GM19468 (cell line): ENCODE results near the gene IQCC.

Experiments used
- ATAC-seq: cut with Tn5 transposase; IDR thresholded peaks from one replicate; pipeline ENCODE4 v1.9.1; 2021; ENCODE audit warnings: mild to moderate bottlenecking, moderate library complexity, moderate number of reproducible peaks; ENCODE audit not compliant: unreplicated experiment; ENCODE audit errors: extremely low read depth

The IQCC gene

GRCh38 chr1:32221581-32221979 is 16.1 kb downstream of the IQCC start:
- no peak for ATAC-seq

DNA sequence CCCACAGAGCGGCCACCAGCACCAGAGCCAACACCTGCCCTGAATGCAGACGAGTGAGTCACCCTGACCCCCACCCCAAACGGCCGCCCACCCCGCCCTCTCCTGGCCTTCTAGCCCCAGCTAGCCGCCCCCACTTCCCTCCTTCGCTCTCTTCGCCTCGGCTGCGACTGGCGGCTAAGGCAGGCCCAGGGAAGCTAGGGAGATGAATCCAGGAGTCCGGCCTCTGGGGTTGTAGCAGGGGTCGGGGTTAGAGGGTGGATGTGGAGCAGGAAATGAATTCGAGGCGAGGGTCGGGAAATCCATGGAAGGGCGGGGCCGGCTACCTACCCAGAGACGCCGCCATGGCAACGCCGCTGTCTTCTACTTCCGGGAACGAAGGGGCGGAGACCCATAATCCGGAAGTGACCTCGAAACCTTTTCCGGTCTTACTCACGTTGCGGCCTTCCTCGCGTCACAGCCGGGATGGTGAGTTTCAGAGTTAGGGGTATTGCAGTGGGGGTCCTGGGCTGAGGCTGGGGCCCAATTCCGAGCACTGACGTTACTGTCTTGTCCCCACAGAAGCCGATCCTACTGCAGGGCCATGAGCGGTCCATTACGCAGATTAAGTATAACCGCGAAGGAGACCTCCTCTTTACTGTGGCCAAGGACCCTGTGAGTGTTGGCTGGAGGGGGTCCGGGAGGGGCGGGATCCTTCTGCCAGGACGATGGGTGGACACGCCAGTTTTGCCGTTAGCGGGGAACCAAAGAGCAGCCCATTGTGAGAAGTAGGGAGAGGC is 16.7 kb downstream of the IQCC start, which contains the start of the genes EIF3I and TMEM234:
EIF3I (plus strand) TSS at position 428 of the 776 bp plus-strand sequence; CDS start at position 463, 35 bp downstream.
TMEM234 (minus strand) TSS at position 374 of the 776 bp plus-strand sequence; CDS start at position 343, 31 bp downstream.
- ATAC-seq, result peak; percentile 50

- no peak for ATAC-seq
Measured at GRCh38 chr1:32223683-32224082, 18.2 kb downstream of the IQCC start.

GRCh38 chr1:32224285-32224684 is 18.8 kb downstream of the IQCC start:
- ATAC-seq, result no peak

- ATAC-seq, result no peak
Measured at GRCh38 chr1:32228771-32229170, 23.3 kb downstream of the IQCC start.

GRCh38 chr1:32231843-32232432 is 26.5 kb downstream of the IQCC start:
- no peak for ATAC-seq

DNA sequence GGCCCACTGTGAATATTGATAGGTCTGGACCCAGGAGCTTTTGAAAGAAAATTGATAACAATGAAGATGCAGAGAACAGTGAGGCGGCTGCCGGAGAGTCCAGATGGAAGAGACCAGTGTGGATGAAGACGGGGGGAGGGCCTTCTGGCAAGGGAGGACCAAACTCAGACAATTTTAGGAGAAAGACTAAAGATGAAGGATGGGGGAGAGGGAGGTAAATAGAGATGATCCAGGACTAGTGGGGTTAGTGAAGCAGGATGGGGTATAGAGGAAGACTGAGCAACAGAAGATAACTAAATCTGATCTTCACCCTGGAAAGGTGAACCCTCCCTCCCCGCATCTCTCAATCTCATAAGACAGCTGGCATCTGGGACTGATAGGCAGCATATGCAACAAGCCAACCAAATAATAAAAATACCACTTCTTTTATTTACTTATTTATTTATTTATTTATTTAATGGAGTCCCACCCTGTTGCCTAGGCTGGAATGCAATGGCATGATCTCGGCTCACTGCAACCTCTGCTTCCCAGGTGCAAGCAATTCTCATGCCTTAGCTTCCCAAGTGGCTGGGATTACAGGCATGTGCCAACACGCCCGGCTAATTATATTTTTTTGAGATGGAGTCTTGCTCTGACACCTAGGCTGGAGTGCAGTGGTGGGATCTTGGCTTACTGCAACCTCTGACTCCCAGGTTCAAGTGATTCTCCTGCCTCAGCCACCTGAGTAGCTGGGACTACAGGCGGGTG is 27.3 kb downstream of the IQCC start:
- ATAC-seq, result no peak

DNA sequence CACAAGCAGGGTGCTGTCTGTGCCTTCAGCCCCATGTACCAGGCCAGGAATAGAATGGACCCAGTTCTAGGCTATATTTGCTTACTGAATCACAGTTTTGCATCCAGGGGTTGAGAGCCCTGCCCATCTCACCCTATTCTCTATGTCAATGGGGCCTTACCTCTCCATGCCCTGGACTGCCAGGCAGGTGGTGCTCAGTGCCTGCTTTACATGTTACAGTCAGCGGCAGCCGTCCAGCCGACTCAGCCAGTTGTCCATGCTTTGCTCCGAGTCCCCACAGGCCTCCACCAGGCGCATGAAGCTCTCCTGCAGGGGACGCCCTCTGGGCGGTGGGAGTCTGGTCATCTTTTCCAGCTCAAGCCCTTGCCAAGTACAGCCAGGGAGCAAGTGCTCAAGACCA is 29.3 kb downstream of the IQCC start:
- ATAC-seq, result no peak

GRCh38 chr1:32239337-32239736 is 33.9 kb downstream of the IQCC start:
- ATAC-seq, result no peak

- ATAC-seq, result no peak
Measured at GRCh38 chr1:32239790-32240139, 34.3 kb downstream of the IQCC start.

GRCh38 chr1:32240140-32240951 is 34.9 kb downstream of the IQCC start:
- ATAC-seq, result no peak

GRCh38 chr1:32241001-32241763 is 35.7 kb downstream of the IQCC start:
- no peak for ATAC-seq

- ATAC-seq, result no peak
Measured at GRCh38 chr1:32242341-32242851, 36.9 kb downstream of the IQCC start.

GRCh38 chr1:32246888-32247273 is 41.4 kb downstream of the IQCC start, which contains the start of gene FAM167B:
Gene FAM167B (plus strand): TSS chr1:32247222. CDS start chr1:32247422, 200 bp downstream.
- ATAC-seq, result no peak

DNA sequence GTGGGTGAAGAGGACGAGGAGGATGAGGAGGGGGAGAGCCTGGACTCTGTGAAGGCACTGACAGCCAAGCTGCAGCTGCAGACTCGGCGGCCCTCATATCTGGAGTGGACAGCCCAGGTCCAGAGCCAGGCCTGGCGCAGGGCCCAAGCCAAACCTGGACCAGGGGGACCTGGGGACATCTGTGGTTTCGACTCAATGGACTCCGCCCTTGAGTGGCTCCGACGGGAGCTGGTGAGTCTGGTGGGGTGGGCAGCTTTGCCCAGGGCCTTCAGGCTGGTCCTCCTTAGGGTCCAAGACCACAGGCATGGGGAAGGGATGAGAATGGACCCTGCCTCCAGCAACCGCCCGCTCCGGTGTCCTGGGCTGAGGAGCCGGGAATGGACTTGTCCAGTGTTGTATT is 42.0 kb downstream of the IQCC start:
- ATAC-seq, result no peak

DNA sequence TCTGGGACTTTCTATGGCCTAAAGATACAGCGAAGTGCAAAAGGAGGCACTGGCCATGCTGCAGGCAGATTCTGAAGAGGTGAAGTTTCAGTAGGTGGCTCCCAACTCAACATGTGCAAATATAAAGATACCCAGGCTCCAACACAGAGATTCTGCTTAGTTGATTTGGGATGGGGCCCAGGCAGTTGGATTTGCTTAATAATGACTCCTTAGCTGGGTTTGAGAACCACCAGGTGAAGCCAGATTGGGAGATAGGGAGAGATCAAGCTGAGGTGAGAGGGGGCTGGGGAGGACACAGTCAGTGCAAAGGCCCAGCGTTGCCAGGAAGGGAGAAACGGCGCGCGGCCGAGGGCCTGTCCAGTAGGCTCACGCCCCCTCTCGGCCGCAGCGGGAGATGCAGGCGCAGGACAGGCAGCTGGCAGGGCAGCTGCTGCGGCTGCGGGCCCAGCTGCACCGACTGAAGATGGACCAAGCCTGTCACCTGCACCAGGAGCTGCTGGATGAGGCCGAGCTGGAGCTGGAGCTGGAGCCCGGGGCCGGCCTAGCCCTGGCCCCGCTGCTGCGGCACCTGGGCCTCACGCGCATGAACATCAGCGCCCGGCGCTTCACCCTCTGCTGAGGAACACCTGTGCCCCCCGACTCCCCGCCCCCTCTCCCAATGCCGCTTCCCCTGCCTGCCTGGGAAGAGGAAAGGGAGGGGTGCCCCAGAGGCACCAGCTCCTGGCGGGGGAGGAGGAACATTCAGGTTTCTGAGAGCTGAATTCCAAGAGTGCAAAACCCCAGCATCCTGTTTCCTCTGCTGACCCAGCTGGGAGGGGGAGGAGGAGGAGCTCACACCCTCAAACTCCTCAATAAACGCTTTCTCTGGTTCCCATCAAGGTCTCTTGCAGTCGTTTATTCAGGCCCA is 42.8 kb downstream of the IQCC start:
- no peak for ATAC-seq

DNA sequence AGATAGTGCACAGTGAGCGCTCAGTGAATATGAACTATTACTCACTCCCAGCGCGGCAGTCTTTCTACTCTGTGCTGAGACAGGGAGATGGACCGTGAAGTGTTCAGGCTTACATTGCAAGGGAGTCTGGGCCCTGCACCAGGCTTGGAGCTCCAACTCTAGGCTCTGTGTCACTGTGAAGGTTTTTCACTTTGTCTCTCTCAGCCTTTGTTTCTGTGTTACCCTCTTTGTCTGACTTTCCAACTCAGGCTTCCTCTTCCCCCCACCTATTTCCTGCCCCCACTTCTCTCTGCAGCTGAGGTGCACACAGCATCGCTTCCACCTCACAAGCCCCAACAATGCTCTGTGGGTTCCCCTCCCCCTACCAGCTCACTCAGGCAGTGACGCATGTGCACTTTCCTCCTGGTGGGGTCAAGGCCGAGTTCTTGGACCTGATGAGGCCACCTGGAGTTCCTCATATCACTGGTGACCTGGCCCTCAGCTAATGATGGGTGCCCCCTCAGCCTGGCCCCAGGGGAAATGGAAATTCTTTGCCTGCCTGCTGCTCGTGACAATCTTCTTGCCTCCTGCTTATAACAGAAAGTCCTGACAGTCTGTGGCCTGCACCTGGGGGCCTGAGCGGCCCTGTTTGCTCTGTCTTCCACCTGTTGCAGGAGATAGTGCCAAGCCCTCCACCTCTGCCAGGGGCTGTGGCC is 44.5 kb downstream of the IQCC start:
- no peak for ATAC-seq
